Rectal smooth muscle tissue (tissue), 1 donor: ENCODE measurements around the gene SMARCC2.
"Not testable (repeated sequence)": the region's sequence is repeated elsewhere in the genome, so short reads cannot be mapped to it uniquely, and the experiment has no call there.

Experiments
- H3K27ac ChIP-seq: one replicate; pipeline ENCODE4 v1.7.0; 2013; ENCODE audit warnings: low read depth, low read length, inconsistent platforms
- H3K27me3 ChIP-seq: one replicate; pipeline ENCODE4 v1.7.0; 2013; ENCODE audit warnings: low read length; ENCODE audit not compliant: control insufficient read depth, insufficient read depth
- H3K36me3 ChIP-seq: one replicate; pipeline ENCODE4 v1.7.0; 2013; ENCODE audit warnings: low read length; ENCODE audit not compliant: control insufficient read depth, insufficient read depth
- H3K4me1 ChIP-seq: one replicate; pipeline ENCODE4 v1.7.0; 2013; ENCODE audit warnings: low read length; ENCODE audit not compliant: control insufficient read depth, insufficient read depth
- H3K4me3 ChIP-seq: one replicate; pipeline ENCODE4 v1.7.0; 2013; ENCODE audit warnings: low read length
- H3K9ac ChIP-seq: one replicate; pipeline ENCODE4 v1.7.0; 2013; ENCODE audit warnings: low read length

SMARCC2 gene

DNA sequence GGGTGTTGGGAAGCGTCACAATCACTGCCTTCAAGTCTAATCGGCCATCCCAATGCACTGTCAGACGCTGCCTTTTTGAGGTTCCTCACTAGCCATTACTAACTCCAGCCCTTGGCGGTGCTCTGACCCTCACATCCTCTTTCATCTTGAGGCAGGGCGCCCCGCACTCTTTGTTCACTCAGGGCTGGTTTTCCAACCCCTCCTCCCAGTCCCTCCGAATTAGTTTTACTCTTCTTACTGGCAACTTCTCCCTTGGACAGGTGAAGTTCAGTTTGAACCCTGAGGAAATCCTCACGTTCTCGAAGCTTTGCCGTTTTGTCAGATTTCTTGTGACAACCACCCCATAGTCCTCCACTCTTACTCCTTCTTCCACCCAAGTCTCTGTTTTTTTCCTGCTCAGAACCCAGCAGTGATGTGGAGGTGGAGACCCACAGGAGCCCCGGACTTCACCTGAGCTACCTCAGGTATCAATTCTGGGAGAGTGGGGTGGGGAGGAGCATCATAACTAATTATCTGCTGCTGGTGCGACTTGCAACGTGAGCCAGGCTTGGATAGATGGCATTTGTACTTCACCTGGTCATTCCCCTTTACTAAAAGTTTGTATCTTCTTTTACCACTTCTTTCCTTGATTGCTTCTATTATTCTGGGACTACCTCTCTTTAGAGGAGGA is 70.5 kb downstream of the SMARCC2 start:
- peaks cover 12% of the 10 kb centered on the region for H3K36me3 ChIP-seq
- H3K4me3 ChIP-seq, result peak overlapping the region; percentile 86
- peak overlapping the region; percentile 91 for H3K27ac ChIP-seq
- H3K27me3 ChIP-seq, result no peaks in the 10 kb centered on the region
- H3K4me1 ChIP-seq, result peaks cover 26% of the 10 kb centered on the region
- peak overlapping the region; percentile 41 for H3K9ac ChIP-seq

DNA sequence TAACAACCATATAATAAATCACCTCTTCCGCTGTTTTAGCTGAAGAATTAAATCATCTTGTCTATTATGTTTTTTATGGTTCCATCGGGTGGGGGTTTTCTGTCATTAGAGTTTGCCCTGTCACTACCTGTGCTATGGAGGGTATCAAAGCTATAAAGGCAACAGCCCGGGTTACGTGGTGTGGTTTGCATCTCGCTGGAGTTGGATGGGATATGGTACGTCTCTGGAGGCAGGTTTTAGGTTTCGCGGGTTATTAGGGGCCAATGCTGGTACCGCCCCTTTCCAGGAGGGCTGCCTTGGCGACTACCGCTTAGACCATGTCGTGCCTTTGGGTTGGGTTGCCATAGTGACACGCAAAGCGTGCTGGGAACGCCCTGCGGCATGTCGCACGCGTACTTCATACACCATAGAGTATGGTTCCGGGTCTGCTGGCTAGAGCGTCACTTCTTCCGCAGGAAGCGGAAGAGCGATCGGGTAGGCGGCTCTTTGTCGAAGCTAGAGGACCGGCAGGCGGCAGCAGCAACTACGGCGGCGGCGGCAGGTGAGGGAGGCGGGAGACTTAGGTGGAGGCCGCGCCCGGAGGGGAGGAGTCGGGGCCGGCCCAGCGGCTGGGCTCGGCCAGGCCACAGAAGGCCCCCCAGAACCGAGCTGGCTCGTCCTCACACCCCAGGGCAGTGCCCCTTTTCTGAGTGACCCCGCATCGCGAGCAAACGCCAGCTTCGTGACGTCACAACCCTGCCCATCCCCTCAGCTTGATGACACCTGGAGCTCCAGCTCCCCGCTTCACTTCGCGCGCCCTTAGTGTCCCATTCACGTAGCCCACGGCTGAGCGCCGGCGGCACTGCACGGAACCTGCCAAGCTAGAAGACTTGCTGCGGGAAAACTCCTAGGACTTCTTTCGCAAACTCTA is 71.2 kb downstream of the SMARCC2 start, which contains the start of gene ZC3H10:
TSS of gene ZC3H10 (plus strand) at position 489 of the 910 bp plus-strand sequence. CDS start 2,297 bp downstream, outside the sequence.
- H3K4me1 ChIP-seq, result peaks cover 26% of the 10 kb centered on the region
- H3K4me3 ChIP-seq, result peak within 1 kb of the TSS; percentile 87
- peaks cover 12% of the 10 kb centered on the region for H3K36me3 ChIP-seq
- peak within 1 kb of the TSS; percentile 96 for H3K9ac ChIP-seq
- H3K27ac ChIP-seq, result peak within 1 kb of the TSS; percentile 95
- no peaks in the 10 kb centered on the region for H3K27me3 ChIP-seq

DNA sequence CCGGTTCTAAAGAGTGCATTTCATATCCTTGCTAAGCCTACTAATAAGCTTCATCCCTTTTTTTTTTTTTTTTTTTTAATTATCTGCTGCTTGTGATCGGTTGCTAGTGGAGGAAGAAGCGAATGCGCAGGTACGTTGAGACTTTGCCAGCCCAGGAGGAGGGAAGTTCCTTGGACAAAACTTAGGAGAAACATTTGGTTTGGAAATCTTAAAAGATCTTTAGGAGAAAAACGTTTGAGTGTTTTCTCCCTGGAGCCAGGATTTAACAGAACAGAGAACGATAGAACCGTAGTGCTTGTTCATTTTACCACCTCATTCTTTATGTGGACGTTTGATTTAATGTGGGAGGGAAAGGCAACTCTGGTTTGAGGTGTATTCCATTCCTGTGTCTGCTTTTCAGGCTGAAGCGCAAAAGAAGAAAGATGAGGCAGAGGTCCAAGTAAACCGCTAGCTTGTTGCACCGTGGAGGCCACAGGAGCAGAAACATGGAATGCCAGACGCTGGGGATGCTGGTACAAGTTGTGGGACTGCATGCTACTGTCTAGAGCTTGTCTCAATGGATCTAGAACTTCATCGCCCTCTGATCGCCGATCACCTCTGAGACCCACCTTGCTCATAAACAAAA is 72.1 kb downstream of the SMARCC2 start:
- Histone ChIP-seq H3K36me3 (peaks cover 18% of the 10 kb centered on the region), H3K4me1 (peaks cover 19% of the 10 kb centered on the region), H3K27ac (peak overlapping the region; percentile 95), H3K9ac (peak overlapping the region; percentile 96), H3K4me3 (peak overlapping the region; percentile 87)
- not testable (repeated sequence) for H3K27me3 ChIP-seq

- Histone ChIP-seq H3K36me3 (peaks cover 17% of the 10 kb centered on the region), H3K4me1 (peaks cover 17% of the 10 kb centered on the region)
Observed at GRCh38 chr12:56116267-56117081, 72.8 kb downstream of the SMARCC2 start, which contains the start of gene RPL41. TSS of gene RPL41 (plus strand) at chr12:56116633.

GRCh38 chr12:56115329-56115728 is 74.0 kb downstream of the SMARCC2 start:
- H3K36me3 ChIP-seq, result peaks cover 17% of the 10 kb centered on the region
- peak overlapping the region; percentile 87 for H3K4me3 ChIP-seq
- H3K4me1 ChIP-seq, result peaks cover 17% of the 10 kb centered on the region
- peak overlapping the region; percentile 95 for H3K27ac ChIP-seq
- H3K9ac ChIP-seq, result no peak overlapping the region
- no peaks in the 10 kb centered on the region for H3K27me3 ChIP-seq

More at GRCh38 chr12:56116267-56117081, 72.8 kb downstream of the SMARCC2 start, which contains the start of gene RPL41:
- Histone ChIP-seq H3K27me3 (no peaks in the 10 kb centered on the region), H3K4me3 (peak within 1 kb of the TSS; percentile 87), H3K27ac (peak within 1 kb of the TSS; percentile 95), H3K9ac (peak within 1 kb of the TSS; percentile 96)

DNA sequence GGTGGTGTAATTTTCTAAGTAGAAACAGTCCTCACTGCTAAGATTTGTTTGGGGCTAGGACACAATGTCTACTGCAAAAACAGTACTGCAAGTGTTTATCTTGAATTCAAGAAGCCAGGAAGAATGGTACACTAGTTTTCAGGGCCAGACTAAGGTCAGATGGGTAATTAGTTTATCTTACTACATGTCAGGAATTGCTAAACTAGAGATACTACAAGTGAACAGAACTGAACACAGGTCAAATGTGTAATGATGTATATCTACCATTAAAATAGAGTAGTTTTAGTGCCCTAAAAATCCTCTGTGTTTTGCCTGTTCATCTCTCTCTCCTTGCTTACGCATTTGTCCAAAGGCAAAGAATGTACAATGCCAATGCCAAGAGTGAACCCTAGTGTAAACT is 75.2 kb downstream of the SMARCC2 start:
- Histone ChIP-seq H3K27me3 (no peaks in the 10 kb centered on the region), H3K9ac (no peak overlapping the region), H3K4me1 (peaks cover 10% of the 10 kb centered on the region), H3K4me3 (no peak overlapping the region), H3K36me3 (peaks cover 23% of the 10 kb centered on the region), H3K27ac (no peak overlapping the region)
